H1 (cell line): ENCODE data around the gene WDR41. TPM values are rescaled to one million over a fixed set of nuclear protein-coding genes. Genes with fewer than 3 reads are reported as not detected.

Source experiments
- CTCF ChIA-PET: fragments of 300-600 bp; sonication (Branson Sonifier 250); formaldehyde crosslinking; loops from one replicate; lab custom pipeline; 2021; ENCODE audit not compliant: partially characterized antibody; lab: Charles Lee
- POLR2A ChIA-PET: fragments of 300-600 bp; sonication (Branson Sonifier 250); formaldehyde crosslinking; loops from one replicate; lab custom pipeline; 2021; ENCODE audit warnings: inconsistent platforms; ENCODE audit not compliant: partially characterized antibody; lab: Charles Lee
- DNase-seq, 2 experiments: peaks; one replicate each; pipeline versions ENCODE4 v3.0.0 to v3.0.0-alpha.2; 2010 to 2022; ENCODE audit warnings: low spot score in 2 of 2, low read depth in 1 of 2, mixed read lengths in 1 of 2
- FAIRE-seq: peaks from 2 replicates; lab custom pipeline; 2011; peaks lifted over from hg19 to GRCh38; lab: Jason Lieb, UNC
- H2AFZ ChIP-seq: 2 replicates; pipeline ENCODE4 v1.8.1; 2012; ENCODE audit warnings: low read length, inconsistent platforms
- H2AK5ac ChIP-seq: 2 replicates; pipeline ENCODE4 v1.6.1; 2013; ENCODE audit warnings: low read depth, low read length
- H2BK120ac ChIP-seq: replicated peaks from 2 replicates; pipeline ENCODE3; 2013; ENCODE audit warnings: low read depth, low read length, inconsistent platforms
- H2BK12ac ChIP-seq: 2 replicates; pipeline ENCODE4 v1.6.1; 2013; ENCODE audit warnings: low read depth, low read length
- H2BK15ac ChIP-seq: 2 replicates; pipeline ENCODE4 v1.6.1; 2013; ENCODE audit warnings: low read length
- H2BK20ac ChIP-seq: 2 replicates; pipeline ENCODE4 v1.6.1; 2013; ENCODE audit warnings: low read length
- H2BK5ac ChIP-seq: 2 replicates; pipeline ENCODE4 v1.6.1; 2013; ENCODE audit warnings: low read depth, low read length
- H3K14ac ChIP-seq: 2 replicates; pipeline ENCODE4 v1.6.1; 2013; ENCODE audit warnings: inconsistent platforms; ENCODE audit not compliant: insufficient read length
- H3K18ac ChIP-seq: 2 replicates; pipeline ENCODE4 v1.6.1; 2013; ENCODE audit warnings: low read length; ENCODE audit errors: extremely low read depth
- H3K23ac ChIP-seq: 2 replicates; pipeline ENCODE4 v1.6.1; 2013; ENCODE audit warnings: inconsistent platforms; ENCODE audit not compliant: insufficient read length
- H3K23me2 ChIP-seq: 2 replicates; pipeline ENCODE4 v1.6.1; 2013; ENCODE audit warnings: low read depth, low read length
- H3K27ac ChIP-seq: 2 replicates; pipeline ENCODE4 v1.6.1; 2011; ENCODE audit warnings: low read depth, low read length, inconsistent platforms
- H3K27me3 ChIP-seq, 4 experiments: replicated peaks in 1 of 4; 1 replicate in 1 of 4; 2 replicates in 3 of 4; pipeline versions ENCODE4 v1.6.1 to v1.8.1; 2011 to 2013; ENCODE audit warnings: low read length in 3 of 4, mild to moderate bottlenecking in 3 of 4, inconsistent platforms in 2 of 4, mixed read lengths in 2 of 4, moderate library complexity in 1 of 4; ENCODE audit not compliant: control insufficient read depth in 3 of 4, insufficient read depth in 3 of 4; ENCODE audit errors: extremely low read depth in 1 of 4
- H3K36me3 ChIP-seq, 4 experiments: 2 replicates each; pipeline versions ENCODE4 v1.6.1 to v1.8.1; 2011 to 2013; ENCODE audit warnings: mild to moderate bottlenecking in 4 of 4, low read length in 3 of 4, moderate library complexity in 2 of 4, control low read depth in 1 of 4, inconsistent platforms in 1 of 4; ENCODE audit not compliant: insufficient read depth in 4 of 4, control insufficient read depth in 2 of 4
- H3K4ac ChIP-seq: replicated peaks from 2 replicates; pipeline ENCODE3; 2013; ENCODE audit warnings: low read length, low read depth, mixed read lengths, inconsistent platforms; ENCODE audit not compliant: insufficient read length
- H3K4me1 ChIP-seq, 4 experiments: replicated peaks in 1 of 4; 1 replicate in 1 of 4; 2 replicates in 3 of 4; pipeline versions ENCODE4 v1.6.1 to v1.8.1; 2011 to 2013; ENCODE audit warnings: low read length in 3 of 4, inconsistent platforms in 2 of 4, mixed read lengths in 1 of 4; ENCODE audit not compliant: insufficient read depth in 4 of 4, control insufficient read depth in 3 of 4
- H3K4me2 ChIP-seq, 2 experiments: 2 replicates each; pipeline versions ENCODE4 v1.6.1 to v1.8.1; 2011 to 2013; ENCODE audit warnings: low read depth in 2 of 2, low read length in 2 of 2, control low read depth in 1 of 2, inconsistent platforms in 1 of 2, mild to moderate bottlenecking in 1 of 2; ENCODE audit not compliant: insufficient read depth in 1 of 2
- H3K4me3 ChIP-seq, 4 experiments: fragments of 200-600, 300-600 bp in 1 of 4; sonication (generic), shearing (Covaris generic), sonication (Bioruptor Twin) in 1 of 4; 2 replicates each; pipeline versions ENCODE4 v1.5.1 to v1.8.1; 2011 to 2016; ENCODE audit warnings: low read length in 4 of 4, low read depth in 3 of 4, control low read depth in 2 of 4, inconsistent platforms in 2 of 4, mild to moderate bottlenecking in 2 of 4, mixed read lengths in 1 of 4, moderate library complexity in 1 of 4; ENCODE audit not compliant: insufficient read depth in 2 of 4; ENCODE audit errors: extremely low read depth in 1 of 4
- H3K56ac ChIP-seq: replicated peaks from 2 replicates; pipeline ENCODE3; 2013; ENCODE audit warnings: low read depth, mild to moderate bottlenecking, mixed read lengths, low read length, inconsistent platforms; ENCODE audit not compliant: insufficient read length
- H3K79me1 ChIP-seq: 2 replicates; pipeline ENCODE4 v1.6.1; 2013; ENCODE audit warnings: low read depth, low read length, control low read depth
- H3K79me2 ChIP-seq, 2 experiments: 2 replicates each; pipeline versions ENCODE4 v1.6.1 to v1.8.1; 2012 to 2013; ENCODE audit warnings: low read length in 2 of 2, mild to moderate bottlenecking in 2 of 2, inconsistent platforms in 1 of 2; ENCODE audit not compliant: insufficient read depth in 2 of 2, control insufficient read depth in 1 of 2
- H3K9ac ChIP-seq, 4 experiments: replicated peaks in 1 of 4; 1 replicate in 1 of 4; 2 replicates in 3 of 4; pipeline versions ENCODE4 v1.6.1 to v1.8.1; 2011 to 2013; ENCODE audit warnings: low read depth in 3 of 4, low read length in 3 of 4, control low read depth in 2 of 4, mild to moderate bottlenecking in 2 of 4, moderate library complexity in 2 of 4, inconsistent platforms in 1 of 4; ENCODE audit errors: extremely low read depth in 1 of 4
- H3K9me3 ChIP-seq, 2 experiments: 2 replicates each; pipeline versions ENCODE4 v1.6.1 to v1.8.1; 2012 to 2013; ENCODE audit warnings: mild to moderate bottlenecking in 2 of 2, moderate library complexity in 2 of 2, control low read depth in 1 of 2, inconsistent platforms in 1 of 2, low read depth in 1 of 2, low read length in 1 of 2, mixed read lengths in 1 of 2; ENCODE audit not compliant: insufficient read depth in 2 of 2
- H4K20me1 ChIP-seq, 2 experiments: replicated peaks in 1 of 2; 2 replicates each; pipeline versions ENCODE3 to v1.8.1; 2011 to 2013; ENCODE audit warnings: inconsistent platforms in 2 of 2, low read length in 2 of 2, mild to moderate bottlenecking in 1 of 2; ENCODE audit not compliant: insufficient read depth in 2 of 2, control insufficient read depth in 1 of 2
- H4K5ac ChIP-seq: 2 replicates; pipeline ENCODE4 v1.6.1; 2013; ENCODE audit warnings: low read length, low read depth, mixed read lengths, inconsistent platforms; ENCODE audit not compliant: insufficient read length
- H4K8ac ChIP-seq: 2 replicates; pipeline ENCODE4 v1.8.0; 2013; ENCODE audit warnings: mild to moderate bottlenecking, moderate library complexity, low read length, inconsistent platforms; ENCODE audit not compliant: insufficient read depth; ENCODE audit errors: extremely low read depth
- H4K91ac ChIP-seq: replicated peaks from 2 replicates; pipeline ENCODE3; 2013; ENCODE audit warnings: low read length, mixed read lengths, inconsistent platforms; ENCODE audit not compliant: insufficient read length
- ZNF274 ChIP-seq: IDR thresholded peaks from 2 replicates; pipeline ENCODE4 v1.7.0; 2012; ENCODE audit warnings: low read length, borderline replicate concordance; ENCODE audit errors: extremely low read depth
- WGBS, 2 experiments: shearing (Covaris generic) in 1 of 2; methylation state at CpG; one replicate each; pipeline versions ENCODE4 v1.1.6 to v1.1.7; 2013 to 2015; ENCODE audit warnings: low lambda C conversion rate in 2 of 2, mixed read lengths in 2 of 2, inconsistent platforms in 1 of 2, low coverage in 1 of 2, missing lambda C conversion rate in 1 of 2; ENCODE audit not compliant: insufficient replicate concordance in 2 of 2, insufficient coverage in 1 of 2, insufficient read length in 1 of 2; ENCODE audit errors: extremely low coverage in 1 of 2, missing lambda C conversion rate in 1 of 2; 5-methylcytosine and 5-hydroxymethylcytosine counted together
- polyA plus RNA-seq, 7 experiments: library from polyadenylated mRNA; depleted of rRNA in 3 of 7; stranded (reverse) in 5 of 7; unstranded in 2 of 7; fragments of >200 nt in 5 of 7; fragments of 200-250 nt in 2 of 7; gene quantifications; 1 replicate in 5 of 7; 2 replicates in 1 of 7; 4 replicates in 1 of 7; pipeline versions ENCODE4 v1.2.1 to v1.2.3, GENCODE V29; 2011 to 2013; ENCODE audit warnings: missing spikeins in 2 of 7, mixed read lengths in 2 of 7
- total RNA-seq: library from RNA; stranded (reverse); fragmentation: NEBNext Ultra II Directional; extraction: Animal tissue kit (Norgen Biotek cat#: 25700); gene quantifications from 2 replicates; pipeline ENCODE4 v1.2.1, GENCODE V29; 2021

The WDR41 gene
- total and polyA plus RNA-seq, 2 of the 8 experiments (the other 6 are each of a cell fraction or from before 2014, with no cell fraction given) = 16.4 to 44.9 TPM

DNA sequence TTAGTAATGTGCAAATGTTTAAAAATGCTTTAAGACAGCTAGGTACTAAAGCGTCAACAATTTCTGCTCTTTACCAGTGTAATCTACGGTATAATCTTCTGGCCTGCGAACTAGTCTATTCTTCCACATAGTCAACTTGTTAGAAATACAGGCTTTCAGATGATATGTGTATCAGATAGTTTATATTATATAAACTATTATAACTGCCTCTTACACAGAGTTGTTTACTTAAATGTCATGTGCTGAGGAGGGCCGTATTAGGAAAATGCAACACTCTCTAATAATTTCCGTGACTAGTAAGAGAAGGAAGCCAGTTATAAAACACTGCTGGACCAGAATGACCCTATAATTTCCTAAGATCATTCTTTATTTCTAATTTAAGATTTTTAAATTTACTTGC, 63.6 kb downstream of the WDR41 start:
- Histone ChIP-seq H3K4me1 (no peaks in the 10 kb centered on the region), H2AK5ac (no peak overlapping the region), H3K4me3 (no peak overlapping the region), H3K36me3 (peaks cover 0 to 7% (median 4%) of the 10 kb centered on the region in 4 experiments; a peak in 4 of 8 replicates), H4K5ac (no peak overlapping the region), H3K4ac (no peak overlapping the region), H2BK12ac (no peak overlapping the region), H3K9me3 (no peaks in the 10 kb centered on the region), H2BK20ac (no peak overlapping the region), H3K27ac (no peak overlapping the region), H3K18ac (no peak overlapping the region), H3K23ac (no peak overlapping the region), H4K8ac (no peak overlapping the region), H2AFZ (no peak overlapping the region), H3K27me3 (no peaks in the 10 kb centered on the region), H4K91ac (no peak overlapping the region), H2BK15ac (no peak overlapping the region), H3K4me2 (no peak overlapping the region), H3K9ac (no peak overlapping the region), H3K23me2 (no peaks in the 10 kb centered on the region), H2BK5ac (no peak overlapping the region), H3K79me2 (no peaks in the 10 kb centered on the region), H4K20me1 (no peaks in the 10 kb centered on the region), H3K79me1 (no peaks in the 10 kb centered on the region), H2BK120ac (no peak overlapping the region), H3K14ac (no peak overlapping the region), H3K56ac (no peak overlapping the region)
- ChIA-PET POLR2A (interaction anchor here (0.6 kb wide), 1 partner anchor 351 kb away, joined by 3 read pairs; no protein-coding TSS in a partner anchor), CTCF (interaction anchor here (1.2 kb wide), 1 partner anchor 19 kb away, joined by 3 read pairs; no protein-coding TSS in a partner anchor)
- DNase-seq (no peak), FAIRE-seq (no peak)
- WGBS, 2 experiments = 94% methylated on average over 5 of the region's 5 CpGs; no CpG with 5 or more reads in 1 of the 2 experiments
- no peak for TF ChIP-seq ZNF274
